GM21576 (cell line): ENCODE results near the gene ALOX5AP.

Experiments
- ATAC-seq: cut with Tn5 transposase; IDR thresholded peaks from one replicate; pipeline ENCODE4 v1.9.1; 2021; ENCODE audit warnings: mild to moderate bottlenecking, moderate library complexity; ENCODE audit not compliant: unreplicated experiment

The ALOX5AP gene

DNA sequence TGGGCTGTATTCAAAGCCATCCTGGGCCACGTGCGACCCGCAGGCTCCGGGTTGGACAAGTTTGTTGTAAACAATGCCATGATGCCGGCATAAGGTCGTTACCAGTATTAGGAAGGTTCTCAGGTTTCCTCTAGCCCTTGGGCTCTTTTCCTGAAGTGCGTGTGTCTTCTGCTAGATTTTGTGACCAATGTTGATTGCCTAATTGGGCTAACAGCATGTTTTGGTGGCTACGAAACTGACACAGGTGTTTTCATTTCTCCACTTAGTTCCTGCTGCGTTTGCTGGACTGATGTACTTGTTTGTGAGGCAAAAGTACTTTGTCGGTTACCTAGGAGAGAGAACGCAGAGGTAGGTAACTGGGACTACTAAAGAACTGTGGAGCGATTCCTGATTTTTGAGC is 20.3 kb downstream of the ALOX5AP start:
- no peak for ATAC-seq

DNA sequence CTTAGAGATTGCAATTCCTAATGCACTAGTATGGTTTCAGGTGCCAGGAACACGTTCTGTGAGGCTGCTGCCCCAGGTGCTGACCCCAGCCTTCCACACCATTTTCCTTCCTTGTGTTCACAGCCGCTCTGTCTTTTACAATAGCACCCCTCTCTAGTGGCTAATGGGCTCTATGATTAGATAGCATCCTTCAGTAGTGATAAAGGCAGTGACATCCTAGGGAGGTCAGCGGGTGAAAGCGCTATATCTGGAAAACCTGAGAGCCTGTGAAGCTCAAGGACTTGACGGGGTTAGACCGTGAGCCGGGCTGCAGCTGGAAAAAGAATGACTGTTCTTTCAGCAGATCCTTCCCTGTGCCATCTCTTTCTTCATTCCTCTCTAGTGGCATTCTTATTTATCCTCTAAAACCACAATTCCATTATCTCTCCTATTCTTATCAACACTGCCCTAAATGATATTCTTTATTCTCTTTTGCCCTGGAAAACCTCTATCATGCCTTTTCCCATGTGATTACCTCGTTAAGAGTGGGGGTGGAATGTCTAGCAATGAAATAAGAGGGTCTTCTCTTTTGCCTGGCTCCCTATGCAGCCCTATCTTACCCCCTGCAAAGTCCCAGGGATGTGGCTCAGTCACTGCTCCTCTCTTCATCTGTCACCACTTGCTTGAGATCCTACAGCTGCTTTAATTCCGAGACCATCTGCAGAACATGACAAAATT is 21.8 kb downstream of the ALOX5AP start:
- no peak for ATAC-seq

DNA sequence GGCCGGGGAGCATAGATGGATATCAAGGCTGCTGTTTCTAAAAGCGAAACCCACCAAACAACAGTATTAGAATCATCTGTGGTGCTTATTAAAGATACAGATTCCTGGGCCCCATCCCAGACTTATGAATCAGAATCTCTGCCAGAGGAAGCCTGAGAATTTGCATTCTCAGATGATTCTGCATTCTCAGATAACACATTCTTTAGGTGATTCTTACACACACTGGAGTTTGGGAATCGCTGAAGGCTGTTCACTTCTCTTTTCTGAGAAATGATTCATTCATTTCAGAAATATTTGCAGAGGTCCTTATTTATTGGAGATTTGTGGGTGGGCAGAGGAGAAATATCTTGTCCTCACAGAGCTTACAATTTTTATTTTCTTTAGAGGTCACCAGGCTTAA is 24.4 kb downstream of the ALOX5AP start:
- ATAC-seq: no peak

DNA sequence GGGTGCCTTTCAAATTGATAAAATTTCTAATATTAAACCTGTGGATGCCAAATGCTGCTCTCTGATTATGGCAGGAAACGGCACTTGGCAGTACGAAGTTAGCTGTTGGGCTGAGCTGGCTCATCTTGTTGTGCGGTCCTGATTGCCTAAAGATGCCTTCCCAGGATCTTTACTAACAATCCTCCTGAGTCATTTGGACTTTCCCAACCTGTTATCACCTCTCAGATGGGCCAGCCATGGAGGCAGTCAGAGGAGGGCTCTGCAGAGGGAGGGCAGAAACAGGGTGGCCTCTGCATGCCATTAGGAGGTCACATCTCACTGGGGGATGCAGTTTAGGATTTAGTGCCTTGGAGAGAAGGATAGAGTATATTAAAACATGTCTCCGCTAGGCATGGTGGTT is 27.3 kb downstream of the ALOX5AP start:
- ATAC-seq: no peak

DNA sequence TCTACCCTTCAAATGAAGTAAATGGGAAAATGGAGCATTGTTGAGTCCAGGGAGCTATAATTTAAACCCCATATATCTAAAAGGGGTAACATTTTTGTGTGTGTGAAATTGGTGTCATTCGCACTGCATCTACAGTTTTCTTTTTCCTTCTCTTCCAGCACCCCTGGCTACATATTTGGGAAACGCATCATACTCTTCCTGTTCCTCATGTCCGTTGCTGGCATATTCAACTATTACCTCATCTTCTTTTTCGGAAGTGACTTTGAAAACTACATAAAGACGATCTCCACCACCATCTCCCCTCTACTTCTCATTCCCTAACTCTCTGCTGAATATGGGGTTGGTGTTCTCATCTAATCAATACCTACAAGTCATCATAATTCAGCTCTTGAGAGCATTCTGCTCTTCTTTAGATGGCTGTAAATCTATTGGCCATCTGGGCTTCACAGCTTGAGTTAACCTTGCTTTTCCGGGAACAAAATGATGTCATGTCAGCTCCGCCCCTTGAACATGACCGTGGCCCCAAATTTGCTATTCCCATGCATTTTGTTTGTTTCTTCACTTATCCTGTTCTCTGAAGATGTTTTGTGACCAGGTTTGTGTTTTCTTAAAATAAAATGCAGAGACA is 28.6 kb downstream of the ALOX5AP start:
- ATAC-seq: no peak

DNA sequence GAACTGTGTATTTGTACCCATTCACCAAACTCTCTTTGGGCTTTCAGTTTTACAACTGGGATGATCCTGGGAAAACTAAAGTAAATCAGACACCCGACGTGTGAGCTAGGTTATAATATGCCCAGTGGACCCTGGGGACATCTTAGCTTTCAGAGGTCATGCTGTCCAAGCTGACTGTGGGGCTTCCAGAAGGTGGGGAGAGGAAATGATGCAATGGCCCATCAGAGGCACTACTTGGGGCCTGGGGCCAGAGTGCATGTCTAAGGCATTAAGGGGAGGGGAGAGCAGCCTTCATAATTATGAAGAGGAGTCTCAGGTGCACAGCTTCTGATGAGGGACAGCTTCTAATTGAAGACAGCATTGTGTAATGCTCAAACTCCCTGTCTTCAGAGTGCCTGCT is 30.9 kb downstream of the ALOX5AP start:
- no peak for ATAC-seq

DNA sequence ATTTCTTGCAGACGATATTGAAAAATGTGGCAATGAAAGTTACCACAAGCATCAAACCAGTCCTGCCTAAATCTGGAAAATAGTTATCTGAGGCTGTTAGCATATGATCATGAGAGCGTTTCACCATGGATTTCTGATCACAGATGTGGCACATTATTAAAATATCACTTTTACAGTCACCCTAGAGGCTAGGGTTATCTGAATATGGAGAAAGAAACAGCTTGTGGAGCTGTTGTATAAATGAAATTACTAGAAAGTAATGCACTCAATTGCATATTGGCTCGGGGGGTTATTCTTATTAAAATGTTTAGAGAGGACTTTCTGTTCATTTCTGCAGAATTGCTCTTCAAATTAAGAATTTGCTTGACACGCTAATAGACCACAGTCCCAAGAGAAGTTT is 35.6 kb downstream of the ALOX5AP start:
- ATAC-seq: no peak

DNA sequence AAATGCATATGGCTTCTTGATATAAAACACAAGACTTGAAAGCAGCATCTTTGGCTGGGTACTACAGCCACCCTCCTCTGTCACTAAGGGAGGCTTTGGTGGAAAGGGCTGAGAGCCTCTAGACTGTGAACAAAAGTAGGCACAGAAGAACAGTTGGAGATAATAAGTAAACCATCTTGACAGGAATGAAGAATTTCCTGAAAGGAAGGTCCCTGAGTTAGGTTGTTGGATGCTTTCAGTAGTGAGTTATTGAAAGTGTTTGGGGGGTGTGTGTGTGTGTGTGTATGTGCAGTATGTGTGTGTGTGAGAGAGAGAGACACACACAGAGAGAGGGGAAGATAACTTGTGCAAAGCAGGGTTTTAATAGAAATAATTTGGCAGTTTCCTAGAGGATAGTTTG is 38.2 kb downstream of the ALOX5AP start:
- no peak for ATAC-seq

DNA sequence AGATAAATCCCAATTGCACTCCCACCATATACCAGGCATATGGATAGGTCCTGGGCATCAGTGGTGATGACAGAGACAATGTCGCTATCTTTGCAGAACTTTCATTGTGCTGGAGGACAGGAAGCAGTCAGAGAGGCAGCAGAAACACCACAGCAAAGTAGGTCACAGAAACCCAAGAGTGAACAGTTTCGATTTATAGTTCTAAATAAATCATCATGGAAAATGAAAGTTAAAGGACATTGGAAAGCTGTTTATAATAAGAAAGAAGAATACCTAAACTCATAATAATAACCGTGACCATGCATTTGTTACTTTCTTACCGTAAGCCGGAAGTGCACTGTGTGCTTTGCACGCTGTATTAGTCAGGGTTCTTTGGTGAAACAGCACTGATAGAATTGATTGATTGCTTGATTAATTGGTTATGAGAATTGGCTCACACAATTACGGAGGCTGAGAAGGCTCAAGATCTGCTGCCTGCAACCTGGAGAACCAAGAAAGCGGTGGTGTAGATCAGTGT is 38.9 kb downstream of the ALOX5AP start:
- no peak for ATAC-seq

DNA sequence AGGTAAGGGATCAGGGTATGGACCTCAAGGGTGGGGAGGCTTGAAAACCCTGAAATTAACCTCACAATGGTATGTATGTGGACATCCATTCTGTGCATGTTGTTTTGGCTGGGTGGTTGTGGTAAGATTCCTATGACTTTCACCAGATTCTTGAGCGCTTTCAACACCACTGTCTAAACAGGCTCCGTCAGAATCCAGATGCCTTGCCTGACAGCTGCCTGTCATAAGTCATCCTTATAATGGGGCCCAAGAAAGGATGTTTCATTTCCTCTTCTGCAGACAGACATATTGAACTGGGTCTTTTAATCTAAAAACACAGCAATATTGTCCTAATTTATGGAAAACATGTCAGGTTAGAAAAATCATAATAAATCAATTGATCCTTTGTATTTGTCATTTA is 41.3 kb downstream of the ALOX5AP start:
- ATAC-seq: no peak

DNA sequence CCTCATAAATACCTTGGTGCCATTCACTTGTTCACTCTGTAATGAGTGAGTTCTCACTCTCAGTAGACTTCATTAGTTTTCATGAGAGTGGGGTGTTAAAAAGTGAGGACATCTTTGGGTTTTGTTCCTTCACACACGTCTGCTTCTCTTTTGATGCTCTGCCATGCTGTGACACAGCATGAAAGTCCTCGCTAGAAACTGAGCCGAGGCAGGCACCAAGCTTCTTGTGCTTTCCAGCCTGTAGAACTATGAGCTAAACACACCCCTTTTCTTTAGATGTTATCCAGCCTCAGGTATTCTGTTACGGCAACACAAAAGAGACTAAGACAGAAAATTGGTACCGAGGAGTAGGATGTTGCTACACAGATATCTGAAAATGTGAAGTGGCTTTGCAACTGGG is 43.7 kb downstream of the ALOX5AP start:
- no peak for ATAC-seq

DNA sequence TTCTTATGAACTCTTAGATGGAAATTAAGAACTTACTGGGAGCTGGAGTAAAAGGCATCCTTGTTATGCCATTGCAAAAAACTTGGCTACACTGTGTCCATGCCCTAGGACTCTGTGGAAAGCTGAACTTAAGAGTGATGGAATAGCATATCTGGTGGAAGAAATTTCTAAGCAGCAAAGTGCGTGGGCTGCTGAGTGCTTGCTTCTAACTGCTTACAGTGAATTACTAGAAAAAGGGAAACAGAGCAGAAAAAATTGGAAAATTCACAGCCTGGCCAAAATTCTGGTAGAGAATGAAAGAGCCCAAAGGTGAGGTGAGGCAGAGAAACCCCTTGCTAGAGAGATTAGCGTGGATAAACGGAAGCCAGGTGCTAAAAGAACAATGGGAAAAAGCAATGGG is 44.3 kb downstream of the ALOX5AP start:
- ATAC-seq: no peak

DNA sequence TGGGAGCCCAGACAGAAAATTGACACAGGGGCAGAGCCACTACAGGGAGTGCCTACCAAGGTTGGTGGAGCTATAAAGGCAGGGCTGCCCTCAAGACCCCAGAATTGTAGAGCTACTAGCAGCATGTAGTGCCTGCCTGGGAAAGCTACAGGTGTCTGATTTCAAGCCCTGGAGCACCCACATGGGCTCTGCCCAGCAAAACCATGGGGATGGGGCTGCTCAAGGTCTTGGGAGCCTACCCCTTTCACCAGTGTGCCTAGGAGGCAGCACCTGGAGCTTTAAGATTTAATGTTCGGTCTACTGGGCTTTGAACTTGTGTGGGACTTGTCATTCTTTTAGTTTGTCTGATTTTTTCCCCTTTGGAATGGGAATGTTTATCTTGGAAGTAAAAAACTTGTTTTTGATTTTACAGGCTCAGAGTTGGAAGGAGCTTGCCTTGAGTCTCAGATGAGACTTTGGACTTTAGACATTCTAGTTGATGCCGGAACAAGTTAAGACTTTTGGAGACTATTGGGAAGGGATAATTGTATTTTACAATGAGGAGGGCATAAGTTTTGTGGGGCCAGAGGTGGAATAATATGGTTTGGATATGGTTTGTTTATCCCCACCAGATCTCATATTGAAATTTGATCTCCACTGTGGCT is 45.1 kb downstream of the ALOX5AP start:
- ATAC-seq: no peak

DNA sequence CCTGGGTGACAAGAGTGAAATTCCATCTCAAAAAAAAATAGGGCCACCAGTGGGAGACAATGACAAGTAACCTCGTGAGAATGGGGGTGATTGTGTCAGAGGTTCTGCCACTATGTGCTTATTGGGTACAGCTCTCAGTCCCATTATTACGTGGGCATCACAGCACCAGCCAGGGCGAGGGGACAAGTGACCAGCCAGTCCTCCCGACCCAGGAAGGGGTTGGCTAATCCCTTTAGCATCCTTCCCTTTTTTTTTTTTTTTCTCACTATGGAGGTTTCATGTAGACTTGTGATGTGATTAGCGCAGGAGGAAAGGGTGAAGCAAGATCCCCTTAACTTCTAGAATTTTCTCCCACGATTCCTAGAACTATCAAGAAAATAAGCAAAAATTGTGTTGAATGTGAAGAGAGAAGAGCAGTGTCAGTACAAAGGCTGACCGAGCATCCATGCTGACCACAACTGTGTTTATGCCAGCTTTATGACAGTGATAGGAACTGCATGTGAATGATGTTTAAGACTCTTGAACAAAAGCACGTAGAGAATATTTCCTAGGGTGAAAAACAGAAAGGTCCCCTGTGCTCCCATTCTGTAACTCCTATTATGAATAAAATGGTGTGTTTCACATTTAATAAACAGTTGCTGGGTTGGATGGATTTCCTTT is 50.0 kb downstream of the ALOX5AP start:
- ATAC-seq: no peak

DNA sequence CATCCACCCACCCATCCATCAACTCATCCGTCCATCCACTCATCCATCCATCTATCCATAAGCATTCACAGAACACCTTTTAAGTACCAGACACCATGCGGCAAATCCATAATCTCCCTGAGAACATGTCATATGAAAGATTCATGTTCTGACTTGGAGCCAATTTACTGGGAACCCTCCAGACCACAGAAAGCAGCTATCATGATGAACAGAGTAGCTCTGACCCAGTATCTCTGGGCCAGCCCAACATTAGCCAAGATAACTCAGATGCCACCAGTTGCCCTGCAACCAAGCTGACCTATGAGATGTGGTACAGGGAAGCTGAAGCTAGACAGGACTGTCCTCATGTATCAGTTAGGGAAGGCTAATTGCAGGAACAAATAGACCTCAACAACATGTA is 51.3 kb downstream of the ALOX5AP start:
- no peak for ATAC-seq

DNA sequence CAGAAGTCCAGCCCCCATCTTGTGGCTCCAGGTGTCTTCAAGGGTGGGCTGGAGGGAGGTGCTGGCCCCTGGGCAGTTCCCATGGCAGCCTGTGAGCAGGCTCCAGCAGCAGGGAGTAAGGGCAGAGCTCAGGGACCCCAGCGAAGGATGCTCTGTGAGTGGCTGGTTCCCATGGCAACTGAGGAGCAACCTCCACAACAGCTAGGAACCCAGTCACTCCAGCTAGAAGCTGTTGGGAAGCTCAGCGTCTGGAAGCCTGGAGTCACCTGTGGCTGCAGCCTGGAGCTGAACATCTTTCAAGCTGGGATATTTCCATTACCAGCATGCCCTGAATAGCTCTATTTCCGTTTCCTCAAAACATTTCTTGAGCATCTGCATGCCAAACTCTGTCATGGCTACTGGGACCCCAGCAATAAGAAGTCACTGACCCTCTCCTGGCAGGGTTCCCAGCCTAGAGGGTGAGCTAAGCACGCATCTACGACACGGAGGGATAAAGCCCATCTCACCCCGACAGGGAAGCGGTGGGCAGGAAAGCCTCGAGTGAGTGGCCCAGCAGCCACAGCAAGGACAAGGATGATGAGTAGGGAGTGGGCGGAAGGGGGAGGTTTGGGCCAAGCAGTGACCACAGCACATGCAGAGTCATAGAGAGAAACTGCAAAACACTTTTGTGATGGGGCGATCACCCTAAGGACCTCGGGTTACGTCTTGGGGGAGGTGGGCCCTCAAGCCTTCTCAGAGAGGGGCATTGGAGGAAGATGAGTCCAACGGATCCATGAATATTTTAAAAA is 52.6 kb downstream of the ALOX5AP start:
- no peak for ATAC-seq

DNA sequence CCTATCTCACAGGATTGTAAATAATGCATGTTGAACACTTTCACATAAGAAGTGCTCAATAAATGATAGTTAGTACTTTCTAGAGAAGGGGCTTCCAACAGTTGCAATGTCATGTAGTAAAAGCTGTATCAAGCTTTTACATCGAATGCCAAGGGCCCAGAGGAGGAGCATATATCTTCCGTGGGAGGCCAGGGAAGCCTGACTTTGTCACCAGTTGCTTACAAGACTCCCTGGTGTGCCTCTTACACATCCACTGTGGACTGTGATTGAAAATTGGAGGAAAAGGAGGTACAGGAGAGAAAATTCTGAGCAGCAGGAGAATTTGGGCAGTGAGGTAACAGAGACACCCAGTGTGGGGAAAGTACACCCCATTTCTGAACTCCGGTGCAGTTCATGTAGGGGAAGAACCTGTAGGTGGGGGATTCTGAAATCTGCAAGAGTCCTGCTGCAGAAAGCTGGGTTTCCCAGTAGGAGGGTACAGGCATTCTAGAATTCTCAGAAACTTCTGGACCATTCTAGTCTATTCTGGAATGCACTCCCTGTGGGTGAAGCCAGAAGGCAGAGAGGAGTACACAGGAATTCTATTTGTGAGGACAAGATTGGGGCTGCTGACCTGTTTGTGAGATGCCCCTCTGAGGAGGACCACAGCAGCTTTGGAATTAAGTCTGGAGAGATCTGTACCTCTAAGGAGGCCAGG is 54.0 kb downstream of the ALOX5AP start:
- no peak for ATAC-seq

DNA sequence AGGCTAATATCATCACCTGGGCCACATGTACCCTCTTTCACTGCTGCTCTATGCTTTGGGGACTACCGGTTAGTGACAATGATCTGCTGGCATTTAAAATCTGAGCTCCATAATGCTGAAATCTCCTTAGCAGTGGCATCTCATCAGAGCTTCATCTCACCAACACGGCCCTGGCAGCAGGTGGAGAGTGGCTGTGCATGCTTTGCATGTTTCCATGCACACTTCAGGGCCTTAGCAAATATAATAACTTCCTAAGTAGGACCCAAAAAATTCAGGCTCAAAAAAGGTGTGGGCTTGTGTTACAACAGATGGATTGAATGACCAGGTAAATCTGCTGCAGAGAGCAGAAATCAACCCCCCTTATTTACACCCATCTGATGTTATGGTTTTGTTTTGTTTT is 55.2 kb downstream of the ALOX5AP start:
- ATAC-seq: no peak

DNA sequence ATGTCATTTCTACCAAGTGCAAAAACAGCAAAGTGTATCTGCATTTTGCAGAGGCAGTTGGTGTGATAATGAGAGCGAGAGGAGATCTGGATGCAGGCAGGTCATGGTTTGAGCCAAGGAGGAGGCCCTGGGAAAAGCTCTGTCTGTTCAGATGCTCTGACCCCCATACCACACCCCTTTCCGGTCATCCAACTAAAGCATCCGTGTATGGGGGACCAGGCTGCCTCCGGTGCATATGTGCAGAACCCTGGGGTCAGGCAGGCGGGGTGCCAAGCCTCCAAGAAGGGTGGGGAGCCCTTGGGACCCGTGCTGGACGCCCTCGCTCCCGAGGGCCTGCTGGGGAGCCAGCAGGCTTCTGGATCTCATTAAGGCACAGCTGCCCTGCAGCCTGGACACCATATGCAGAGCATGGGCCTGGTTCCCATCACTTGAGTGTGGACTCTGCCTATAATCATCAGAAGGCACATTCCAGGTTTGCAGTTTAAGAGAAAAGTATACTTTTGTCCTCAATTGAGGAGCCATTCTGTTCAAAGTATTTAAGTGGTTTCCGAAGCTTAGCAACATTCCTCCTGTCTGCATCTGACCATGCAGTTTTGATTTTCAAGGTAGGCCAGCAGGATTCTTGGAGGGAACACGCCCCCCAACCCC is 56.1 kb downstream of the ALOX5AP start:
- no peak for ATAC-seq
